Gastroesophageal sphincter (tissue), 3 donors: ENCODE results near the gene TLE6.

Source experiments
- CTCF ChIP-seq, 4 experiments: fragments of 200-600 bp in 2 of 4; fragments of 450-650 bp in 2 of 4; sonication (generic) in 1 of 4; IDR thresholded peaks; one replicate each; pipeline ENCODE4 v1.5.1; 2017 to 2019; ENCODE audit warnings: antibody characterized with exemption in 4 of 4, mild to moderate bottlenecking in 2 of 4, moderate library complexity in 2 of 4
- EP300 ChIP-seq: sonication (generic); formaldehyde crosslinking; IDR thresholded peaks from one replicate; pipeline ENCODE4 v1.6.1; 2017; ENCODE audit warnings: antibody characterized with exemption, mild to moderate bottlenecking
- POLR2A ChIP-seq, 2 donors: fragments of 450-650 bp; IDR thresholded peaks; one replicate each; pipeline ENCODE4 v1.6.1; 2017; ENCODE audit warnings: antibody characterized with exemption in 2 of 2, mild to moderate bottlenecking in 2 of 2, moderate library complexity in 1 of 2
- POLR2AphosphoS5 ChIP-seq: sonication (generic); formaldehyde crosslinking; IDR thresholded peaks from one replicate; pipeline ENCODE4 v1.6.1; 2017; ENCODE audit warnings: antibody characterized with exemption

GRCh38 chr19:2993579-2993978, 16.2 kb downstream of the TLE6 start:
- TF ChIP-seq CTCF (IDR thresholded peaks at IDR 0.05) (no peak), POLR2AphosphoS5 (no peak), POLR2A (IDR thresholded peaks at IDR 0.05) (no peak), EP300 (no peak)
